HEK293 (cell line): ENCODE measurements around the gene HMGB3.

Experiments
- CTCF ChIA-PET: fragments of 350-600 bp; formaldehyde crosslinking; extraction: SDS; loops from one replicate; lab custom pipeline; 2021; ENCODE audit warnings: antibody characterized with exemption; lab: Yijun Ruan, JAX
- POLR2A ChIA-PET: fragments of 300-600 bp; formaldehyde crosslinking; extraction: SDS; loops from one replicate; lab custom pipeline; 2020; ENCODE audit warnings: antibody characterized with exemption, inconsistent platforms; lab: Yijun Ruan, JAX
- H3K27ac ChIP-seq: fragments of 200-500 bp; sonication (Bioruptor generic); 2 replicates; pipeline ENCODE4 v1.5.1; 2014; ENCODE audit warnings: low read depth, low read length, control low read depth, inconsistent platforms; ENCODE audit errors: extremely low read depth
- H3K36me3 ChIP-seq, 2 experiments: fragments of 200-500 bp in 1 of 2; sonication (Bioruptor generic) in 1 of 2; 1 replicate in 1 of 2; 2 replicates in 1 of 2; pipeline ENCODE4 v1.5.1; 2014 to 2017; ENCODE audit warnings: inconsistent platforms in 2 of 2, low read length in 2 of 2; ENCODE audit not compliant: control insufficient read depth in 2 of 2, insufficient read depth in 1 of 2
- H3K4me1 ChIP-seq: fragments of 200-500 bp; sonication (Bioruptor generic); 2 replicates; pipeline ENCODE4 v1.5.1; 2014; ENCODE audit warnings: mild to moderate bottlenecking, low read length, inconsistent platforms; ENCODE audit not compliant: control insufficient read depth, insufficient read depth
- H3K4me3 ChIP-seq: 2 replicates; pipeline ENCODE4 v1.5.1; 2011; ENCODE audit warnings: low read depth, mild to moderate bottlenecking, control low read depth, low read length, moderate library complexity
- H3K9me3 ChIP-seq: fragments of 200-500 bp; sonication (Bioruptor generic); 2 replicates; pipeline ENCODE4 v1.5.1; 2014; ENCODE audit warnings: low read depth, low read length, inconsistent platforms; ENCODE audit not compliant: control insufficient read depth, insufficient read depth
- ATF2 ChIP-seq: fragments of 450-650 bp; formaldehyde crosslinking; IDR thresholded peaks from 2 replicates; pipeline ENCODE4 v1.5.1; 2016; ENCODE audit warnings: missing biosample characterization, missing genetic modification characterization, low read depth
- BCL11A ChIP-seq: fragments of 450-650 bp; formaldehyde crosslinking; IDR thresholded peaks from 2 replicates; pipeline ENCODE4 v1.5.1; 2016; ENCODE audit warnings: low read depth, missing biosample characterization, missing genetic modification characterization
- GLIS2 ChIP-seq: fragments of 450-650 bp; formaldehyde crosslinking; IDR thresholded peaks from 2 replicates; pipeline ENCODE4 v1.5.1; 2016; ENCODE audit warnings: missing biosample characterization, missing genetic modification characterization
- PBX3 ChIP-seq: sonication (generic); formaldehyde crosslinking; IDR thresholded peaks from 2 replicates; pipeline ENCODE4 v1.8.1; 2022; ENCODE audit warnings: mild to moderate bottlenecking, moderate library complexity, missing genetic modification reagents
- SETDB1 ChIP-seq: IDR thresholded peaks from one replicate; pipeline ENCODE4 v1.6.1; 2017; ENCODE audit warnings: mild to moderate bottlenecking, low read length, moderate library complexity, mixed read lengths; ENCODE audit not compliant: insufficient read length
- ZBTB20 ChIP-seq: fragments of 450-650 bp; formaldehyde crosslinking; IDR thresholded peaks from 2 replicates; pipeline ENCODE4 v1.5.1; 2016; ENCODE audit warnings: missing biosample characterization, missing genetic modification characterization
- ZNF114 ChIP-seq: fragments of 450-650 bp; formaldehyde crosslinking; IDR thresholded peaks from 2 replicates; pipeline ENCODE4 v1.5.0; 2017; ENCODE audit warnings: missing biosample characterization, missing genetic modification characterization
- ZNF148 ChIP-seq: fragments of 450-650 bp; formaldehyde crosslinking; IDR thresholded peaks from 2 replicates; pipeline ENCODE4 v1.5.0; 2017; ENCODE audit warnings: missing biosample characterization, missing genetic modification characterization, borderline replicate concordance
- ZNF175 ChIP-seq: fragments of 450-650 bp; formaldehyde crosslinking; IDR thresholded peaks from 2 replicates; pipeline ENCODE4 v1.5.1; 2016; ENCODE audit warnings: missing biosample characterization, missing genetic modification characterization
- ZNF350 ChIP-seq: fragments of 450-650 bp; formaldehyde crosslinking; IDR thresholded peaks from 2 replicates; pipeline ENCODE4 v1.5.0; 2017; ENCODE audit warnings: missing biosample characterization, mild to moderate bottlenecking, missing genetic modification characterization
- ZNF366 ChIP-seq: fragments of 450-650 bp; formaldehyde crosslinking; conservative IDR thresholded peaks from 2 replicates; pipeline ENCODE4 v1.5.1; 2016; ENCODE audit warnings: missing biosample characterization, missing genetic modification characterization
- ZNF416 ChIP-seq: fragments of 450-650 bp; formaldehyde crosslinking; IDR thresholded peaks from 2 replicates; pipeline ENCODE4 v1.5.1; 2016; ENCODE audit warnings: missing biosample characterization, missing genetic modification characterization
- ZNF501 ChIP-seq: fragments of 450-650 bp; formaldehyde crosslinking; IDR thresholded peaks from 2 replicates; pipeline ENCODE4 v1.5.1; 2016; ENCODE audit warnings: missing biosample characterization, missing genetic modification characterization
- ZNF585B ChIP-seq: fragments of 450-650 bp; formaldehyde crosslinking; IDR thresholded peaks from 2 replicates; pipeline ENCODE4 v1.5.1; 2016; ENCODE audit warnings: missing biosample characterization, missing genetic modification characterization
- ZNF600 ChIP-seq: fragments of 450-650 bp; formaldehyde crosslinking; IDR thresholded peaks from 2 replicates; pipeline ENCODE4 v1.5.1; 2016; ENCODE audit warnings: missing biosample characterization, missing genetic modification characterization
- ZNF624 ChIP-seq: fragments of 450-650 bp; formaldehyde crosslinking; IDR thresholded peaks from 2 replicates; pipeline ENCODE4 v1.5.1; 2017; ENCODE audit warnings: missing biosample characterization, missing genetic modification characterization
- ZNF677 ChIP-seq: fragments of 450-650 bp; IDR thresholded peaks from 2 replicates; pipeline ENCODE4 v1.5.0; 2018; ENCODE audit warnings: missing biosample characterization, mild to moderate bottlenecking, missing genetic modification characterization, moderate library complexity
- ZNF704 ChIP-seq: fragments of 450-650 bp; formaldehyde crosslinking; IDR thresholded peaks from 2 replicates; pipeline ENCODE4 v1.5.1; 2016; ENCODE audit warnings: missing biosample characterization, missing genetic modification characterization
- ZNF76 ChIP-seq: fragments of 450-650 bp; formaldehyde crosslinking; IDR thresholded peaks from 2 replicates; pipeline ENCODE4; 2016; ENCODE audit warnings: low read depth, missing biosample characterization, missing genetic modification characterization, borderline replicate concordance
- ZNF768 ChIP-seq: fragments of 450-650 bp; formaldehyde crosslinking; IDR thresholded peaks from 2 replicates; pipeline ENCODE4 v1.5.1; 2018; ENCODE audit warnings: missing biosample characterization, mild to moderate bottlenecking, missing genetic modification characterization
- ZSCAN16 ChIP-seq: fragments of 450-650 bp; formaldehyde crosslinking; IDR thresholded peaks from 2 replicates; pipeline ENCODE4 v1.5.1; 2016; ENCODE audit warnings: missing biosample characterization, missing genetic modification characterization

HMGB3 gene

GRCh38 chrX:151013164-151013743 lies 30.1 kb downstream of the HMGB3 start:
- H3K4me1 ChIP-seq: no peaks in the 10 kb centered on the region
- H3K27ac ChIP-seq: no peak overlapping the region
- no peak overlapping the region for H3K4me3 ChIP-seq
- POLR2A ChIA-PET: no interaction called here
- no peaks in the 10 kb centered on the region for H3K9me3 ChIP-seq
- peak; percentile 57 for TF ChIP-seq SETDB1
- TF ChIP-seq ZNF366: no peak
- no peak for TF ChIP-seq ZBTB20 (tag by site-specific recombination)
- peak; percentile 54 for TF ChIP-seq ZNF585B (tag by site-specific recombination)
- TF ChIP-seq, all 188 proteins: peak for 2
- CTCF ChIA-PET: no interaction called here
- H3K36me3 ChIP-seq: no peaks in the 10 kb centered on the region

- TF ChIP-seq ZNF768 (tag by site-specific recombination): no peak
- TF ChIP-seq BCL11A (tag by site-specific recombination): no peak
- no peak for TF ChIP-seq ZNF624 (tag by site-specific recombination)
- no peak for TF ChIP-seq ZNF704
- TF ChIP-seq ZNF76 (tag by site-specific recombination): no peak
- no peak for TF ChIP-seq ZNF501 (tag by site-specific recombination)
- no peak for TF ChIP-seq ZNF175 (tag by site-specific recombination)
- no peak for TF ChIP-seq ZNF416 (tag by site-specific recombination)
- no peak for TF ChIP-seq ZNF148 (tag by site-specific recombination)
- no peak for TF ChIP-seq ZNF350 (tag by site-specific recombination)
- no peak for TF ChIP-seq ATF2 (tag by site-specific recombination)
- TF ChIP-seq ZSCAN16 (tag by site-specific recombination): no peak
- TF ChIP-seq ZNF600 (tag by site-specific recombination): no peak
- TF ChIP-seq GLIS2 (tag by site-specific recombination): no peak
- TF ChIP-seq PBX3 (CRISPR knock-in tag): no peak
- TF ChIP-seq ZNF677 (tag by site-specific recombination): no peak
- no peak for TF ChIP-seq ZNF114
- Histone ChIP-seq H3K9me3 (no peaks in the 10 kb centered on the region), H3K36me3 (no peaks in the 10 kb centered on the region), H3K4me3 (no peak overlapping the region), H3K27ac (no peak overlapping the region), H3K4me1 (no peaks in the 10 kb centered on the region)
- CTCF ChIA-PET: no interaction called here
- POLR2A ChIA-PET: no interaction called here
Measured at GRCh38 chrX:151015684-151016083, 32.5 kb downstream of the HMGB3 start.
